K562 (cell line): ENCODE data around the gene CD22. TPM values are rescaled to one million over a fixed set of nuclear protein-coding genes. Genes with fewer than 3 reads are reported as not detected.

ENCODE experiments used
- ATAC-seq: fragments of 200-7000 bp; cut with Tn5 transposase; 3 replicates; pipeline ENCODE4 v1.9.1; 2020; ENCODE audit warnings: moderate library complexity
- BruUV-seq: library from RNA; stranded (reverse); fragments of 400-500 nt; replicated peaks from 2 replicates; lab custom pipeline; 2021; lab: Mats Ljungman, UMichigan
- CTCF ChIA-PET: fragments of 300-600 bp; formaldehyde crosslinking; extraction: SDS; loops from one replicate; lab custom pipeline; 2021; ENCODE audit warnings: low intra/inter-chr PET ratio; lab: Yijun Ruan, JAX
- POLR2A ChIA-PET: fragments of 300-600, 350-650 bp; sonication (Branson Sonifier 250); formaldehyde crosslinking; extraction: SDS; loops from one replicate; lab custom pipeline; 2021; ENCODE audit warnings: antibody characterized with exemption, inconsistent platforms; lab: Yijun Ruan, JAX
- DNase-seq, 4 experiments: peaks; one replicate each; pipeline versions ENCODE4 v3.0.0 to v3.0.0-alpha.2; 2011 to 2018; ENCODE audit warnings: low spot score in 3 of 4, mixed read lengths in 3 of 4; ENCODE audit errors: extremely low read depth in 1 of 4
- FAIRE-seq: peaks from 2 replicates; lab custom pipeline; 2011; peaks lifted over from hg19 to GRCh38; lab: Jason Lieb, UNC
- H2AFZ ChIP-seq: 2 replicates; pipeline ENCODE4 v1.6.0; 2011; ENCODE audit warnings: low read depth, low read length, control low read depth, inconsistent platforms
- H3K27ac ChIP-seq: fragments of 200-600 bp; 3 replicates; pipeline ENCODE4 v1.8.0; 2011; ENCODE audit warnings: low read depth, mild to moderate bottlenecking, control low read depth, inconsistent platforms, low read length, moderate library complexity, mixed read lengths; ENCODE audit errors: extremely low read depth
- H3K27me3 ChIP-seq, 2 experiments: fragments of 300-600 bp in 1 of 2; 2 replicates in 1 of 2; 3 replicates in 1 of 2; pipeline versions ENCODE4 v1.6.0 to v1.8.0; 2011; ENCODE audit warnings: inconsistent platforms in 2 of 2, low read length in 2 of 2, mild to moderate bottlenecking in 1 of 2, mixed read lengths in 1 of 2, moderate library complexity in 1 of 2; ENCODE audit not compliant: control insufficient read depth in 2 of 2, insufficient read depth in 2 of 2
- H3K36me3 ChIP-seq: fragments of 300-600 bp; 3 replicates; pipeline ENCODE4 v1.8.0; 2011; ENCODE audit warnings: mild to moderate bottlenecking, low read length, inconsistent platforms; ENCODE audit not compliant: control insufficient read depth, insufficient read depth
- H3K4me1 ChIP-seq, 2 experiments: fragments of 200-600 bp in 1 of 2; replicated peaks in 1 of 2; 2 replicates in 1 of 2; 3 replicates in 1 of 2; pipeline versions ENCODE4 v1.5.1 to v1.8.0; 2011; ENCODE audit warnings: inconsistent platforms in 2 of 2, low read length in 2 of 2, mild to moderate bottlenecking in 1 of 2, mixed read lengths in 1 of 2, moderate library complexity in 1 of 2; ENCODE audit not compliant: control insufficient read depth in 2 of 2, insufficient read depth in 2 of 2
- H3K4me2 ChIP-seq: 2 replicates; pipeline ENCODE4 v1.6.1; 2011; ENCODE audit warnings: low read length, control low read depth, inconsistent platforms, mixed read lengths; ENCODE audit not compliant: insufficient read depth
- H3K4me3 ChIP-seq: fragments of 200-600 bp; sonication (generic), shearing (Covaris generic); 2 replicates; pipeline ENCODE4 v1.5.1; 2016; ENCODE audit warnings: control low read depth, inconsistent platforms
- H3K79me2 ChIP-seq: fragments of 200-600 bp; 3 replicates; pipeline ENCODE4 v1.8.0; 2011; ENCODE audit warnings: low read length, inconsistent platforms; ENCODE audit not compliant: control insufficient read depth, insufficient read depth
- H3K9ac ChIP-seq, 2 experiments: 2 replicates each; pipeline versions ENCODE4 v1.6.0 to v1.6.1; 2011; ENCODE audit warnings: low read depth in 2 of 2, low read length in 2 of 2, control low read depth in 1 of 2, inconsistent platforms in 1 of 2, mild to moderate bottlenecking in 1 of 2, mixed read lengths in 1 of 2; ENCODE audit not compliant: insufficient read depth in 1 of 2
- H3K9me1 ChIP-seq: one replicate; pipeline ENCODE4 v1.6.0; 2011; ENCODE audit warnings: inconsistent platforms, mild to moderate bottlenecking, low read length, moderate library complexity; ENCODE audit not compliant: control insufficient read depth, insufficient read depth
- H3K9me3 ChIP-seq: replicated peaks from 2 replicates; pipeline ENCODE4 v1.5.1; 2011; ENCODE audit warnings: low read depth, low read length, inconsistent platforms; ENCODE audit not compliant: control insufficient read depth, insufficient read depth
- H4K20me1 ChIP-seq: replicated peaks from 2 replicates; pipeline ENCODE4 v1.6.1; 2011; ENCODE audit warnings: low read length, inconsistent platforms, mixed read lengths; ENCODE audit not compliant: control insufficient read depth, insufficient read depth
- BHLHE40 ChIP-seq: IDR thresholded peaks from 2 replicates; pipeline ENCODE4 v1.6.1; 2011; ENCODE audit warnings: low read length, improper control_type of control experiment
- CGGBP1 ChIP-seq: fragments of 250-450 bp; sonication (Bioruptor Pico); IDR thresholded peaks from 2 replicates; pipeline ENCODE4 v1.9.0; 2021; ENCODE audit warnings: mild to moderate bottlenecking
- ESRRB ChIP-seq: fragments of 250-450 bp; sonication (Bioruptor Pico); IDR thresholded peaks from 2 replicates; pipeline ENCODE4 v1.5.0; 2020; ENCODE audit warnings: mild to moderate bottlenecking, moderate library complexity, borderline replicate concordance
- MEF2D ChIP-seq: conservative IDR thresholded peaks from 2 replicates; pipeline ENCODE4 v1.6.1; 2016; ENCODE audit warnings: low read depth, missing genetic modification characterization, missing compliant biosample characterization
- MYBL2 ChIP-seq, 2 experiments: fragments of 450-650 bp in 1 of 2; sonication (generic) in 1 of 2; formaldehyde crosslinking in 1 of 2; IDR thresholded peaks; 2 replicates each; pipeline versions ENCODE4 v1.6.1 to v1.8.1; 2017 to 2022; ENCODE audit warnings: borderline replicate concordance in 1 of 2, inconsistent platforms in 1 of 2, low read depth in 1 of 2, mild to moderate bottlenecking in 1 of 2, missing genetic modification reagents in 1 of 2, moderate library complexity in 1 of 2
- RCOR1 ChIP-seq, 2 experiments: IDR thresholded peaks; 2 replicates each; pipeline ENCODE4 v1.6.1; 2012; ENCODE audit warnings: low read depth in 2 of 2, low read length in 2 of 2, borderline replicate concordance in 1 of 2, improper control_type of control experiment in 1 of 2
- SRSF9 ChIP-seq: fragments of 200-400 bp; formaldehyde crosslinking; IDR thresholded peaks from 2 replicates; pipeline ENCODE4 v1.6.1; 2017; ENCODE audit warnings: low read depth, low read length, borderline replicate concordance
- UBTF ChIP-seq, 2 experiments: IDR thresholded peaks; 2 replicates each; pipeline ENCODE4 v1.6.1; 2012; ENCODE audit warnings: improper control_type of control experiment in 2 of 2, low read depth in 2 of 2, low read length in 2 of 2, borderline replicate concordance in 1 of 2
- XRCC3 ChIP-seq: fragments of 450-650 bp; IDR thresholded peaks from 2 replicates; pipeline ENCODE4 v1.6.1; 2017; ENCODE audit warnings: mild to moderate bottlenecking, moderate library complexity
- XRCC4 ChIP-seq: IDR thresholded peaks from one replicate; pipeline ENCODE4 v1.6.1; 2011; ENCODE audit not compliant: insufficient read depth, insufficient read length; ENCODE audit errors: extremely low read depth
- ZBTB7A ChIP-seq: IDR thresholded peaks from 2 replicates; pipeline ENCODE4 v1.6.1; 2011; ENCODE audit warnings: low read depth, mild to moderate bottlenecking, low read length, moderate library complexity, borderline replicate concordance; ENCODE audit not compliant: control insufficient read depth
- ZNF212 ChIP-seq: fragments of 450-650 bp; formaldehyde crosslinking; IDR thresholded peaks from 2 replicates; pipeline ENCODE4 v1.4.0; 2020; ENCODE audit warnings: mild to moderate bottlenecking
- ZNF395 ChIP-seq: fragments of 200-800 bp; sonication (Bioruptor generic); IDR thresholded peaks from 2 replicates; pipeline ENCODE4 v1.6.1; 2017; ENCODE audit warnings: missing genetic modification characterization, missing compliant biosample characterization
- ZNF696 ChIP-seq: fragments of 250-450 bp; sonication (Bioruptor Pico); conservative IDR thresholded peaks from 2 replicates; pipeline ENCODE4 v1.4.0; 2020; ENCODE audit warnings: mild to moderate bottlenecking, moderate library complexity
- WGBS: fragments of 100-300 bp; shearing (Covaris generic); methylation state at CpG from one replicate; pipeline ENCODE4 v1.1.6; 2016; ENCODE audit warnings: low coverage, mixed read lengths; ENCODE audit not compliant: insufficient coverage; ENCODE audit errors: missing lambda C conversion rate; 5-methylcytosine and 5-hydroxymethylcytosine counted together
- in situ Hi-C: fragments of 300-500 bp; cut with MboI; formaldehyde crosslinking; loops from 4 replicates; pipeline ENCODE4 v1.15.0; 2018; ENCODE audit warnings: inconsistent platforms, mixed read lengths
- intact Hi-C: fragments of 100-400 bp; cut with micrococcal nuclease; formaldehyde crosslinking; loops from 2 replicates; pipeline ENCODE4 v1.14.2; 2022
- polyA plus RNA-seq, 8 experiments: library from polyadenylated mRNA; depleted of rRNA in 4 of 8; stranded (reverse) in 5 of 8; unstranded in 3 of 8; fragments of >200 nt; fragmentation: Nextera tagmentation in 2 of 8; fragmentation: Illumina TruSeq in 1 of 8; extraction: Ambion mirVana in 2 of 8; extraction: Trizol in 1 of 8; gene quantifications; 2 replicates each; pipeline versions ENCODE4 v1.2.1 to v1.2.3, GENCODE V29; 2011 to 2014; ENCODE audit warnings: inconsistent platforms in 1 of 8, missing spikeins in 1 of 8
- total RNA-seq, 7 experiments: library from RNA; depleted of rRNA in 6 of 7; stranded (reverse); fragments of >200 nt in 6 of 7; fragmentation: Illumina TruSeq in 2 of 7; extraction: Trizol in 2 of 7; gene quantifications; 2 replicates each; pipeline versions ENCODE4 v1.2.1 to v1.2.3, GENCODE V29; 2011 to 2021; ENCODE audit warnings: low replicate concordance in 1 of 7
- TF ChIP-seq, protein P1 (sequence below): IDR thresholded peaks from 3 replicates; pipeline ENCODE4 v1.6.1; 2011; ENCODE audit warnings: borderline replicate concordance, mild to moderate bottlenecking; ENCODE audit not compliant: insufficient read length, insufficient read depth
- TF ChIP-seq, protein P2 (sequence below): sonication (generic); formaldehyde crosslinking; IDR thresholded peaks from 2 replicates; pipeline ENCODE4 v1.8.0; 2022; ENCODE audit warnings: mild to moderate bottlenecking, missing genetic modification reagents

CD22 gene
- total and polyA plus RNA-seq, 9 of the 15 experiments (the other 6 are each of a cell fraction or from before 2014, with no cell fraction given) = 0.29 to 5.0 (median 3.5) TPM

- Histone ChIP-seq H4K20me1 (no peaks in the 10 kb centered on the region), H3K79me2 (no peaks in the 10 kb centered on the region)
- TF ChIP-seq MYBL2 (IDR thresholded peaks at IDR 0.05; ENCODE audit: low read depth) (no peak), MYBL2 (CRISPR knock-in tag; IDR thresholded peaks at IDR 0.05; ENCODE audit: borderline replicate concordance) (no peak), CGGBP1 (CRISPR knock-in tag) (no peak), SRSF9 (no peak), ZNF212 (no peak), RCOR1 (IDR thresholded peaks at IDR 0.05; ENCODE audit: borderline replicate concordance in 1 of 2, low read depth in 2 of 2, low read length in 2 of 2) (no peak), ZNF395 (no peak), XRCC3 (no peak), ZNF696 (CRISPR knock-in tag) (no peak), BHLHE40 (no peak), ZBTB7A (no peak), ESRRB (no peak), MEF2D (tag) (no peak), UBTF (IDR thresholded peaks at IDR 0.05; ENCODE audit: borderline replicate concordance in 1 of 2, low read depth in 2 of 2, low read length in 2 of 2) (no peak), XRCC4 (no peak)
- TF ChIP-seq, protein P1, sequence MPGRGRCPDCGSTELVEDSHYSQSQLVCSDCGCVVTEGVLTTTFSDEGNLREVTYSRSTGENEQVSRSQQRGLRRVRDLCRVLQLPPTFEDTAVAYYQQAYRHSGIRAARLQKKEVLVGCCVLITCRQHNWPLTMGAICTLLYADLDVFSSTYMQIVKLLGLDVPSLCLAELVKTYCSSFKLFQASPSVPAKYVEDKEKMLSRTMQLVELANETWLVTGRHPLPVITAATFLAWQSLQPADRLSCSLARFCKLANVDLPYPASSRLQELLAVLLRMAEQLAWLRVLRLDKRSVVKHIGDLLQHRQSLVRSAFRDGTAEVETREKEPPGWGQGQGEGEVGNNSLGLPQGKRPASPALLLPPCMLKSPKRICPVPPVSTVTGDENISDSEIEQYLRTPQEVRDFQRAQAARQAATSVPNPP = no peak
- TF ChIP-seq, protein P2, sequence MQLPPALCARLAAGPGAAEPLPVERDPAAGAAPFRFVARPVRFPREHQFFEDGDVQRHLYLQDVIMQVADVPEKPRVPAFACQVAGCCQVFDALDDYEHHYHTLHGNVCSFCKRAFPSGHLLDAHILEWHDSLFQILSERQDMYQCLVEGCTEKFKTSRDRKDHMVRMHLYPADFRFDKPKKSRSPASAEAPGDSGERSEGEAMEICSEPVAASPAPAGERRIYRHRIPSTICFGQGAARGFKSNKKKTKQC (CRISPR knock-in tag) = no peak
Measured at GRCh38 chr19:35288331-35288730, 40.7 kb upstream of the CD22 start.

More at GRCh38 chr19:35288331-35288730, 40.7 kb upstream of the CD22 start:
- DNase-seq (no peak), FAIRE-seq (no peak), ATAC-seq (no peak)
- Histone ChIP-seq H3K4me2 (no peak overlapping the region), H2AFZ (no peak overlapping the region), H3K36me3 (no peaks in the 10 kb centered on the region), H3K9me3 (no peaks in the 10 kb centered on the region), H3K4me1 (peaks cover 6 to 27% of the 10 kb centered on the region in 2 experiments; a peak in 3 of 5 replicates), H3K27ac (no peak overlapping the region), H3K27me3 (peaks cover 2 to 12% of the 10 kb centered on the region in 2 experiments; a peak in 2 of 5 replicates), H3K4me3 (no peak overlapping the region), H3K9me1 (no peaks in the 10 kb centered on the region), H3K9ac (no peak overlapping the region)
- BruUV-seq = no TSS peak
- CTCF ChIA-PET = no interaction called here
- intact Hi-C loops (no loop called here), in situ Hi-C loops (no loop called here)
- POLR2A ChIA-PET = interaction anchor here (0.9 to 1.2 kb wide), 2 partner anchors 11 to 14 kb away, joined by 5 to 6 read pairs; no protein-coding TSS in a partner anchor
- WGBS = 20% methylated on average over 2 of the region's 2 CpGs
